ENCODE results near the gene SIRPA. TPM values are rescaled to one million over a fixed set of nuclear protein-coding genes. Genes with fewer than 3 reads are reported as not detected.

The SIRPA gene
- total and polyA plus RNA-seq, 4 donors, result 16.6 to 123 (median 52.6) TPM

- DNase-seq (no peak), ATAC-seq (ENCODE audit: insufficient read depth, low FRiP score) (no peak)
- H3K9me3 ChIP-seq (ENCODE audit: control insufficient read depth in 4 of 4, insufficient read depth in 3 of 4, low read length in 3 of 4), result no peaks in the 10 kb centered on the region
- H3K4me1 ChIP-seq (ENCODE audit: control insufficient read depth in 5 of 5, insufficient read depth in 5 of 5, low read length in 5 of 5), result no peaks in the 10 kb centered on the region
- peaks cover 0 to 49% (median 8%) of the 10 kb centered on the region in 3 donors for H3K27me3 ChIP-seq (ENCODE audit: control insufficient read depth in 3 of 3, insufficient read depth in 3 of 3, low read length in 2 of 3)
- WGBS, 2 donors, result 88 to 93% methylated on average over 11 of the region's 11 CpGs
- no peak for TF ChIP-seq CTCF (IDR thresholded peaks at IDR 0.05; ENCODE audit: control extremely low read depth, extremely low read depth)
- no peak overlapping the region for H3K27ac ChIP-seq (ENCODE audit: low read depth in 1 of 2, low read length in 1 of 2)
- H3K4me3 ChIP-seq, result no peak overlapping the region
- no peaks in the 10 kb centered on the region for H3K36me3 ChIP-seq (ENCODE audit: control insufficient read depth in 4 of 4, insufficient read depth in 4 of 4, low read length in 4 of 4)
- H3K9ac ChIP-seq (ENCODE audit: insufficient read depth in 1 of 2, low read length in 2 of 2), result no peak overlapping the region
Measured at GRCh38 chr20:1975291-1975690, 80.1 kb downstream of the SIRPA start.

GRCh38 chr20:1979106-1979778 lies 84.0 kb downstream of the SIRPA start:
- DNase-seq (peak in 2 of 3 donors; percentile 3 to 41), ATAC-seq (ENCODE audit: insufficient read depth, low FRiP score) (no peak)
- Histone ChIP-seq H3K27ac (ENCODE audit: low read depth in 1 of 2, low read length in 1 of 2) (no peak overlapping the region), H3K9ac (ENCODE audit: insufficient read depth in 1 of 2, low read length in 2 of 2) (no peak overlapping the region), H3K4me3 (no peak overlapping the region), H3K36me3 (ENCODE audit: control insufficient read depth in 4 of 4, insufficient read depth in 4 of 4, low read length in 4 of 4) (no peaks in the 10 kb centered on the region), H3K27me3 (ENCODE audit: control insufficient read depth in 3 of 3, insufficient read depth in 3 of 3, low read length in 2 of 3) (peaks cover 0 to 35% (median 0%) of the 10 kb centered on the region in 3 donors), H3K4me1 (ENCODE audit: control insufficient read depth in 5 of 5, insufficient read depth in 5 of 5, low read length in 5 of 5) (no peaks in the 10 kb centered on the region), H3K9me3 (ENCODE audit: control insufficient read depth in 4 of 4, insufficient read depth in 3 of 4, low read length in 3 of 4) (no peaks in the 10 kb centered on the region)
- 46 to 58% methylated on average over 3 of the region's 3 CpGs for WGBS, 2 donors
- TF ChIP-seq CTCF (IDR thresholded peaks at IDR 0.05; ENCODE audit: control extremely low read depth, extremely low read depth), result no peak

GRCh38 chr20:1982686-1983085 lies 87.5 kb downstream of the SIRPA start:
- no peak for TF ChIP-seq CTCF (IDR thresholded peaks at IDR 0.05; ENCODE audit: control extremely low read depth, extremely low read depth)
- H3K4me1 ChIP-seq (ENCODE audit: control insufficient read depth in 5 of 5, insufficient read depth in 5 of 5, low read length in 5 of 5), result no peaks in the 10 kb centered on the region
- peaks cover 0 to 17% (median 7%) of the 10 kb centered on the region in 3 donors for H3K27me3 ChIP-seq (ENCODE audit: control insufficient read depth in 3 of 3, insufficient read depth in 3 of 3, low read length in 2 of 3)
- no peak for DNase-seq
- H3K36me3 ChIP-seq (ENCODE audit: control insufficient read depth in 4 of 4, insufficient read depth in 4 of 4, low read length in 4 of 4), result no peaks in the 10 kb centered on the region
- H3K9ac ChIP-seq (ENCODE audit: insufficient read depth in 1 of 2, low read length in 2 of 2), result no peak overlapping the region
- no peak for ATAC-seq (ENCODE audit: insufficient read depth, low FRiP score)
- no peak overlapping the region for H3K27ac ChIP-seq (ENCODE audit: low read depth in 1 of 2, low read length in 1 of 2)
- no peak overlapping the region for H3K4me3 ChIP-seq
- no peaks in the 10 kb centered on the region for H3K9me3 ChIP-seq (ENCODE audit: control insufficient read depth in 4 of 4, insufficient read depth in 3 of 4, low read length in 3 of 4)
- WGBS, 2 donors, result 86 to 88% methylated on average over 5 of the region's 5 CpGs

GRCh38 chr20:1983301-1983700 lies 88.1 kb downstream of the SIRPA start:
- no peak for DNase-seq

More at GRCh38 chr20:1983301-1983700, 88.1 kb downstream of the SIRPA start:
- no peak overlapping the region for H3K9ac ChIP-seq (ENCODE audit: insufficient read depth in 1 of 2, low read length in 2 of 2)
- 40 to 48% methylated on average over 4 of the region's 4 CpGs for WGBS, 2 donors
- H3K36me3 ChIP-seq (ENCODE audit: control insufficient read depth in 4 of 4, insufficient read depth in 4 of 4, low read length in 4 of 4), result no peaks in the 10 kb centered on the region
- no peak for ATAC-seq (ENCODE audit: insufficient read depth, low FRiP score)
- no peaks in the 10 kb centered on the region for H3K4me1 ChIP-seq (ENCODE audit: control insufficient read depth in 5 of 5, insufficient read depth in 5 of 5, low read length in 5 of 5)
- H3K27ac ChIP-seq (ENCODE audit: low read depth in 1 of 2, low read length in 1 of 2), result no peak overlapping the region
- no peak overlapping the region for H3K4me3 ChIP-seq
- H3K27me3 ChIP-seq (ENCODE audit: control insufficient read depth in 3 of 3, insufficient read depth in 3 of 3, low read length in 2 of 3), result peaks cover 0 to 17% (median 7%) of the 10 kb centered on the region in 3 donors
- TF ChIP-seq CTCF (IDR thresholded peaks at IDR 0.05; ENCODE audit: control extremely low read depth, extremely low read depth), result no peak
- H3K9me3 ChIP-seq (ENCODE audit: control insufficient read depth in 4 of 4, insufficient read depth in 3 of 4, low read length in 3 of 4), result no peaks in the 10 kb centered on the region

Data from lung (tissue), 12 donors.